GM19372 (cell line): ENCODE data around the gene KRT3.

Experiments used
- ATAC-seq: cut with Tn5 transposase; IDR thresholded peaks from one replicate; pipeline ENCODE4 v1.9.1; 2021; ENCODE audit warnings: mild to moderate bottlenecking, low read depth, moderate library complexity; ENCODE audit not compliant: unreplicated experiment

KRT3 gene

GRCh38 chr12:52742822-52743457 is 53.0 kb downstream of the KRT3 start:
- no peak for ATAC-seq

DNA sequence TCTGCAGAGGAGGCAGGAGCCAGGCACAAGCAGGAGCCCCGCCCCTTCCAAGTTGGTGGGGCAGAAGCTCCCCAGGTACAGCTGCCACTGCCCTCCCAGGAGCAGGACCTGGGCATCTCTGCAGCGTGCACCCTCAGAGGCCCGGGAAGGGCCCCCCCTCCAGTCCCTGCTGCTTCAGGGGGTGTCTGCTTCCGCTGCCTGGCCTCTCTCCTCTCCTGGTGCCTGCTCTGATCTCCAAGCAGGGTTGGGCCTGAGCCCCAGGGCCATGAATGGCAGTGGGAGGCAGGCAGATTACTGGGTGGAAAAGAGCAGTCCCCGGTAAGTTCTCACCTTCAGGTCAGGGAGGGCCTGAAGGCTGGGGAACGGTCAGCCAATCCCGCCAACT is 53.7 kb downstream of the KRT3 start:
- no peak for ATAC-seq

GRCh38 chr12:52741375-52742195 is 54.3 kb downstream of the KRT3 start:
- ATAC-seq, result no peak

DNA sequence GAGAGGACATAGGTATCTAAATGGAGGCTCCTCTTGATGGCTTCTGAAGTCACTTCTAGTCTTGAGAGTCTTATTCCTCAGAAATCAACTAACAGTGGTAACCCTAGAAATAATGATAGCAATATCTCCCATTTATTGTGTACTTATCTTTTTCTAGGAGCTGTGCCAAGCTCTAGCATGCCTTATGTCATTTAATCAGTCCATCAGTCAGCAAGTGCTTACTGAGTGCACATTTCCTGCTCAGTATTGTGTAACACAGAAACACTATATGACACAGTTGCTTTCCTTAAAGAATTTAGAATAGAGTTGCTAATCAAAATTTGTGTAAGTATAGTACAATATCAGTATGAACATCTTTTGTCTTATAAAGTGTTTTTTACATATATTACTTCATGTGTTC is 55.3 kb downstream of the KRT3 start:
- no peak for ATAC-seq

DNA sequence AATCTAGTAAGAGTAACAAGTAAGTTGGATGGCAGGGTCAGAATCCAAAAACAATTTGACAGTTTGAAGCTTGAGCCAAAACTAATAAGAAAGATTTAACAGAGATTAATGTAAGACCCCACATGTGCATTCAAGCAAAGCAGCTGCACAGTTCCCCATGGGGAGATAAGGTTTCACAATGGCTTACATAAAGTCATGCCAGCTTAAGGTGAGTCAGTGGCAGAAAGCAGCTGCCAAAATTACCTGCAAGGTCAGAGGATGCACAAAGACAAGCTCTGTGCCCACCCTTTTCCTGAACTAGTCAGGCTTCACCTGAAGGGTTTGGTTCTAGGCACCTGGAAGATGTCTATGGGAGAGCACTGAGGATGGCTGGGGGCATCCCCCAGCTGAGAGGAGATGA is 56.0 kb downstream of the KRT3 start:
- no peak for ATAC-seq
